ENCODE results near the gene EMC8.
"Not testable (repeated sequence)": the region's sequence is repeated elsewhere in the genome, so short reads cannot be mapped to it uniquely, and the experiment has no call there.

The EMC8 gene

GRCh38 chr16:85799497-85800320 is at the start of gene EMC8, which contains the start of gene COX4I1:
Gene EMC8 (minus strand): TSS chr16:85799544. CDS start chr16:85799295, 249 bp downstream.
Gene COX4I1 (plus strand): TSS chr16:85799695. CDS start chr16:85801206, 1,511 bp downstream.
- DNase-seq, result peak; percentile 58

GRCh38 chr16:85848986-85849385 is 49.6 kb upstream of the EMC8 start:
- no peak for DNase-seq

GRCh38 chr16:85847681-85848601 is 48.6 kb upstream of the EMC8 start:
- DNase-seq, result no peak

- no peak for DNase-seq
Observed at GRCh38 chr16:85847036-85847435, 47.7 kb upstream of the EMC8 start.

GRCh38 chr16:85846461-85846860 is 47.1 kb upstream of the EMC8 start:
- DNase-seq, result no peak

- no peak for DNase-seq
Observed at GRCh38 chr16:85845266-85845665, 45.9 kb upstream of the EMC8 start.

- DNase-seq, result no peak
Observed at GRCh38 chr16:85844786-85845185, 45.4 kb upstream of the EMC8 start.

- DNase-seq, result no peak
Observed at GRCh38 chr16:85844169-85844481, 44.8 kb upstream of the EMC8 start.

GRCh38 chr16:85843471-85844168 is 44.3 kb upstream of the EMC8 start:
- no peak for DNase-seq

- DNase-seq, result no peak
Observed at GRCh38 chr16:85842848-85843247, 43.5 kb upstream of the EMC8 start.

- no peak for DNase-seq
Observed at GRCh38 chr16:85842435-85842834, 43.1 kb upstream of the EMC8 start.

- DNase-seq, result no peak
Observed at GRCh38 chr16:85840801-85841200, 41.5 kb upstream of the EMC8 start.

- no peak for DNase-seq
Observed at GRCh38 chr16:85840395-85840794, 41.1 kb upstream of the EMC8 start.

- DNase-seq, result no peak
Observed at GRCh38 chr16:85839681-85840240, 40.4 kb upstream of the EMC8 start.

GRCh38 chr16:85838876-85839585 is 39.7 kb upstream of the EMC8 start:
- DNase-seq, result no peak

GRCh38 chr16:85838381-85838780 is 39.0 kb upstream of the EMC8 start:
- DNase-seq, result no peak

- not testable (repeated sequence) for DNase-seq
Observed at GRCh38 chr16:85837654-85838053, 38.3 kb upstream of the EMC8 start.

GRCh38 chr16:85836706-85837582 is 37.6 kb upstream of the EMC8 start:
- DNase-seq, result no peak

GRCh38 chr16:85835956-85836705 is 36.8 kb upstream of the EMC8 start:
- no peak for DNase-seq

GRCh38 chr16:85835227-85835751 is 35.9 kb upstream of the EMC8 start:
- DNase-seq, result no peak

All from NCI-H446 treated with DMSO at 0.1 percent for 48 hours (cell line).